ENCODE data around the gene MVD.

MVD gene

DNA sequence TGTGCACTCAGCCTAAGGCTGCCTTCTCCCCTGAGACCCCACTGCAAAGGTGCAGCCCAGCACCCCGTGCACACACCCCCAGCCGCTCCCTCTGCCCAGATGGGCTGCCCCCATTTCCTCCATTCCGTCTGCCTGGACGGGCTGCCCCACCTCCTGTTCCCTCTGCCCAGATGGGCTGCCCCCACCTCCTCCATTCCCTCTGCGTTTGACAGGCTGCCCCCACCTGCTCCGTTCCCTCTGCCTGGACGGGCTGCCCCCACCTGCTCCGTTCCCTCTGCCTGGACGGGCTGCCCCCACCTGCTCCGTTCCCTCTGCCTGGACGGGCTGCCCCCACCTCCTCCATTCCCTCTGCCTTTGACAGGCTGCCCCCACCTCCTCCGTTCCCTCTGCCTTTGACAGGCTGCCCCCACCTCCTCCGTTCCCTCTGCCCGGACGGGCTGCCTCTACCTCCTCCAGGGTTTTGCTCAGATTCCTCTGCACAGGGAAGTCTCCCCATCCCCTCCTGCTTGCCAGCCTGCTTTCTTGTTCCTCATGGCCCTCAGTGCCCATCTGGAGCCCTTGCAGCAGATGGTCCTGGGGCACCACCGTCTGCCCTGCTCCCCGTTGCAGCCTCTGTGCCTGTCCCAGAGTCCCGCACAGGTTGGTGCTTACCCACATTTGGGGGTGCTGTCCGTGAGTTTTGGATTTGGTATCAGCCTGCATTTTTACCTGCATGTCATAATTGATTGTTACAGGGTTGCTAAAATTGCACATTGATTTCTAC, 47.9 kb downstream of the MVD start:
- H3K9ac ChIP-seq (ENCODE audit: low read length), result no peak overlapping the region
- 0 out of 2 replicates have a peak, but pooled peaks cover 7% of the 10 kb centered on the region for H3K79me2 ChIP-seq (ENCODE audit: insufficient read depth, low read length)

DNA sequence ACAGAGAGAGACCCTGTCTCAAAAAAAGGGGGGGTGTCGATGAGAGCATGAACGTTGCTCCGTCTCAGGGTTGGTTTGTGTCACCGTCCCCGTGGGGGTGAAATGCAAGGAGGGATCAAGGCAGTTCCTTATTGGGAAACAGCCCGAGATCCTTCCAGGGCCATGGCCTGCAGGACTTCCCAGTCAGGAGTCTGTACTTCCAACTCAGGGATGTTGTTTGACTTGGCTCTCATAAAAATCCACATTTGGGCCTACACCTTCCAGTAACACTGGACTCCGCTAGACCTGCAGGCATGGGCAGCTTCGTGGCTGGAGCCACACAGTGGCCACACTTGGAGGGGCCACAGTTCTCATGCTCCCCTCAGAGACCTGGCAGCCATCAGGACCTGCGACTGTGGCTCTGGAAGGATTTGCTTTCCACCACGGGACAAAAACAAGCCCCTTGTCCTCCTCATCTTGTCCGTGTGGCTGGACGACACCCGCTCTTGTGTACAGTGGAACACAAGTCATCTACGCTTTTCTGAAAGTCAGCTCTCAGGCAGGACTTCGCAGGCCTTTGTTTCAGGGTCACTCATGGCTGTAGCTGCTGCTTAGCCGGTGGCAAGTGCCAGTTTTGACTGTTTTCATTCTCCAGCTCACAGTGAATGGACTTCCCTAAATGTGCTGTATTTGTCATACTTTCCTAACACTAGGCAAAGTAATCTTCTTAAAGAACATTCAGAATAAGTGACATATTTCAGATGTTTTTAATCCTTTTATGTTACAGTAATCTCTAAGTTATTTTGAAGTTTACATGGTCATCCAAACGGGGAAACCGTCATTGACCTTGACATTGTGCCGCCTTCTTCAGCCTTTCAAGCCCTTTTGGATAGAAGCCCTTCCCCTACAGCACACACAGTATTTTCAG, 48.7 kb downstream of the MVD start:
- Histone ChIP-seq H3K4me3 (ENCODE audit: insufficient read depth, low read length, poor library complexity, severe bottlenecking) (no peak overlapping the region), H3K79me2 (ENCODE audit: insufficient read depth, low read length) (0 out of 2 replicates have a peak, but pooled peaks cover 7% of the 10 kb centered on the region), H3K27ac (ENCODE audit: low read depth, low read length) (no peak overlapping the region), H3K36me3 (ENCODE audit: low read length) (no peaks in the 10 kb centered on the region), H3K27me3 (ENCODE audit: low read length) (no peaks in the 10 kb centered on the region), H2AFZ (ENCODE audit: low read depth, low read length, severe bottlenecking) (no peak overlapping the region), H3K9me3 (ENCODE audit: insufficient read depth, low read length) (no peaks in the 10 kb centered on the region), H3K4me2 (ENCODE audit: low read depth, low read length, poor library complexity, severe bottlenecking) (no peak overlapping the region), H3F3A (ENCODE audit: insufficient read depth) (no peaks in the 10 kb centered on the region), H3K9me2 (replicated peaks; ENCODE audit: insufficient read depth, low read length) (no peaks in the 10 kb centered on the region), H3K9ac (ENCODE audit: low read length) (no peak overlapping the region), H4K20me1 (ENCODE audit: low read depth, low read length) (peaks cover 3% of the 10 kb centered on the region; the same call in 1 of the 2 replicates)
- TF ChIP-seq CTCF (IDR thresholded peaks at IDR 0.05; ENCODE audit: insufficient read depth, low read length, poor library complexity, severe bottlenecking) (no peak), EZH2phosphoT487 (conservative IDR thresholded peaks at IDR 0.05; ENCODE audit: low read length) (no peak)

More for the DNA sequence above, 47.9 kb downstream of the MVD start:
- Histone ChIP-seq H3K4me2 (ENCODE audit: low read depth, low read length, poor library complexity, severe bottlenecking) (no peak overlapping the region), H2AFZ (ENCODE audit: low read depth, low read length, severe bottlenecking) (no peak overlapping the region), H3K27me3 (ENCODE audit: low read length) (no peaks in the 10 kb centered on the region), H3K36me3 (ENCODE audit: low read length) (no peaks in the 10 kb centered on the region), H3K9me3 (ENCODE audit: insufficient read depth, low read length) (no peaks in the 10 kb centered on the region), H4K20me1 (ENCODE audit: low read depth, low read length) (peaks cover 3% of the 10 kb centered on the region; the same call in 1 of the 2 replicates), H3F3A (ENCODE audit: insufficient read depth) (no peaks in the 10 kb centered on the region), H3K9me2 (replicated peaks; ENCODE audit: insufficient read depth, low read length) (no peaks in the 10 kb centered on the region), H3K4me3 (ENCODE audit: insufficient read depth, low read length, poor library complexity, severe bottlenecking) (no peak overlapping the region), H3K27ac (ENCODE audit: low read depth, low read length) (no peak overlapping the region)
- TF ChIP-seq CTCF (IDR thresholded peaks at IDR 0.05; ENCODE audit: insufficient read depth, low read length, poor library complexity, severe bottlenecking) (no peak), EZH2phosphoT487 (conservative IDR thresholded peaks at IDR 0.05; ENCODE audit: low read length) (no peak)

GRCh38 chr16:88613293-88613692, 49.6 kb downstream of the MVD start:
- Histone ChIP-seq H3K4me2 (ENCODE audit: low read depth, low read length, poor library complexity, severe bottlenecking) (no peak overlapping the region), H3K9ac (ENCODE audit: low read length) (no peak overlapping the region), H3K9me3 (ENCODE audit: insufficient read depth, low read length) (no peaks in the 10 kb centered on the region), H3K36me3 (ENCODE audit: low read length) (peaks cover 5% of the 10 kb centered on the region; the same call in 1 of the 2 replicates), H3K4me3 (ENCODE audit: insufficient read depth, low read length, poor library complexity, severe bottlenecking) (no peak overlapping the region), H3K79me2 (ENCODE audit: insufficient read depth, low read length) (0 out of 2 replicates have a peak, but pooled peaks cover 7% of the 10 kb centered on the region), H3F3A (ENCODE audit: insufficient read depth) (no peaks in the 10 kb centered on the region), H3K27ac (ENCODE audit: low read depth, low read length) (no peak overlapping the region), H2AFZ (ENCODE audit: low read depth, low read length, severe bottlenecking) (no peak overlapping the region), H4K20me1 (ENCODE audit: low read depth, low read length) (peaks cover 3% of the 10 kb centered on the region; the same call in 1 of the 2 replicates), H3K27me3 (ENCODE audit: low read length) (no peaks in the 10 kb centered on the region), H3K9me2 (replicated peaks; ENCODE audit: insufficient read depth, low read length) (no peaks in the 10 kb centered on the region)
- no peak for TF ChIP-seq CTCF (IDR thresholded peaks at IDR 0.05; ENCODE audit: insufficient read depth, low read length, poor library complexity, severe bottlenecking)
- TF ChIP-seq EZH2phosphoT487 (conservative IDR thresholded peaks at IDR 0.05; ENCODE audit: low read length), result no peak

Measured in SU-DHL-6 (cell line).